ENCODE results near the gene MICA. TPM values are rescaled to one million over a fixed set of nuclear protein-coding genes. Genes with fewer than 3 reads are reported as not detected.
A peak's percentile ranks its signal among the peaks of the same experiment; 100 is the strongest.
"Not testable (repeated sequence)": the region's sequence is repeated elsewhere in the genome, so short reads cannot be mapped to it uniquely, and the experiment has no call there.

Gene MICA
- total and polyA plus RNA-seq, 4 donors = 3.2 to 9.1 (median 4.2) TPM

- Histone ChIP-seq H3K27me3 (ENCODE audit: control insufficient read depth in 4 of 4, insufficient read depth in 4 of 4, low read length in 3 of 4) (peaks cover 0 to 3% (median 0%) of the 10 kb centered on the region in 4 donors), H3K36me3 (ENCODE audit: control insufficient read depth in 4 of 4, insufficient read depth in 3 of 4, low read depth in 1 of 4, low read length in 3 of 4) (no peaks in the 10 kb centered on the region), H3K4me1 (ENCODE audit: control insufficient read depth in 4 of 4, insufficient read depth in 4 of 4, low read length in 3 of 4) (peaks cover 0 to 5% (median 2%) of the 10 kb centered on the region in 4 donors), H3K27ac (ENCODE audit: low read depth in 1 of 2, low read length in 2 of 2) (no peak overlapping the region), H3K9me3 (ENCODE audit: control insufficient read depth in 4 of 4, low read length in 3 of 4) (no peaks in the 10 kb centered on the region), H3K9ac (ENCODE audit: low read depth in 1 of 2, low read length in 2 of 2) (no peak overlapping the region), H3K4me3 (ENCODE audit: low read depth in 1 of 3, low read length in 3 of 3) (no peak overlapping the region)
- TF ChIP-seq CTCF (IDR thresholded peaks at IDR 0.05; ENCODE audit: low read depth, low read length, missing input control) (peak; percentile 69), RAD21 (IDR thresholded peaks at IDR 0.05) (peak; percentile 77 to 83), GABPA (IDR thresholded peaks at IDR 0.05 in 1 of 2, conservative IDR thresholded peaks at IDR 0.05 in 1 of 2) (no peak)
- peak; percentile 86 for DNase-seq (ENCODE audit: low spot score)
- 15% methylated on average over 28 of the region's 28 CpGs for WGBS
These were observed 38.2 kb downstream of the MICA start for GRCh38 chr6:31441365-31442267.

GRCh38 chr6:31446481-31446880 is 43.1 kb downstream of the MICA start:
- Histone ChIP-seq H3K9me3 (ENCODE audit: control insufficient read depth in 4 of 4, low read length in 3 of 4) (no peaks in the 10 kb centered on the region), H3K36me3 (ENCODE audit: control insufficient read depth in 4 of 4, insufficient read depth in 3 of 4, low read depth in 1 of 4, low read length in 3 of 4) (no peaks in the 10 kb centered on the region), H3K4me1 (ENCODE audit: control insufficient read depth in 4 of 4, insufficient read depth in 4 of 4, low read length in 3 of 4) (peaks cover 0 to 3% (median under 1%) of the 10 kb centered on the region in 4 donors), H3K27me3 (ENCODE audit: control insufficient read depth in 4 of 4, insufficient read depth in 4 of 4, low read length in 3 of 4) (no peaks in the 10 kb centered on the region), H3K4me3 (ENCODE audit: low read depth in 1 of 3, low read length in 3 of 3) (no peak overlapping the region), H3K9ac (ENCODE audit: low read depth in 1 of 2, low read length in 2 of 2) (no peak overlapping the region), H3K27ac (ENCODE audit: low read depth in 1 of 2, low read length in 2 of 2) (no peak overlapping the region)
- TF ChIP-seq RAD21 (IDR thresholded peaks at IDR 0.05) (no peak), JUND (IDR thresholded peaks at IDR 0.05) (no peak), TAF1 (conservative IDR thresholded peaks at IDR 0.05) (no peak), NR2F2 (IDR thresholded peaks at IDR 0.05) (no peak), FOXA2 (IDR thresholded peaks at IDR 0.05) (no peak), HNF4G (IDR thresholded peaks at IDR 0.05) (no peak), GABPA (IDR thresholded peaks at IDR 0.05 in 1 of 2, conservative IDR thresholded peaks at IDR 0.05 in 1 of 2) (no peak), FOXA1 (IDR thresholded peaks at IDR 0.05) (no peak)
- 87% methylated on average over 4 of the region's 4 CpGs for WGBS
- no peak for DNase-seq (ENCODE audit: low spot score)

- H3K9ac ChIP-seq (ENCODE audit: low read depth in 1 of 2, low read length in 2 of 2); H3K27ac ChIP-seq (ENCODE audit: low read depth in 1 of 2, low read length in 2 of 2); H3K9me3 ChIP-seq (ENCODE audit: control insufficient read depth in 4 of 4, low read length in 3 of 4); H3K36me3 ChIP-seq (ENCODE audit: control insufficient read depth in 4 of 4, insufficient read depth in 3 of 4, low read depth in 1 of 4, low read length in 3 of 4); H3K27me3 ChIP-seq (ENCODE audit: control insufficient read depth in 4 of 4, insufficient read depth in 4 of 4, low read length in 3 of 4); H3K4me1 ChIP-seq (ENCODE audit: control insufficient read depth in 4 of 4, insufficient read depth in 4 of 4, low read length in 3 of 4); H3K4me3 ChIP-seq (ENCODE audit: low read depth in 1 of 3, low read length in 3 of 3); DNase-seq (ENCODE audit: low spot score): not testable (repeated sequence)
- WGBS = 84% methylated on average over 4 of the region's 6 CpGs
These were observed 43.8 kb downstream of the MICA start for GRCh38 chr6:31446999-31447789.

- H3K4me1 ChIP-seq (ENCODE audit: control insufficient read depth in 4 of 4, insufficient read depth in 4 of 4, low read length in 3 of 4) = no peaks in the 10 kb centered on the region
- WGBS = 64% methylated on average over 4 of the region's 4 CpGs
- TF ChIP-seq HNF4A (conservative IDR thresholded peaks at IDR 0.05) = no peak
- TF ChIP-seq ZBTB33 (IDR thresholded peaks at IDR 0.05) = no peak
- TF ChIP-seq FOXA2 (IDR thresholded peaks at IDR 0.05) = no peak
- TF ChIP-seq NR2F2 (IDR thresholded peaks at IDR 0.05) = no peak
- no peak for TF ChIP-seq CTCF (IDR thresholded peaks at IDR 0.05; ENCODE audit: low read depth, low read length, missing input control)
- TF ChIP-seq GABPA (IDR thresholded peaks at IDR 0.05 in 1 of 2, conservative IDR thresholded peaks at IDR 0.05 in 1 of 2) = no peak
- no peak for TF ChIP-seq FOXA1 (IDR thresholded peaks at IDR 0.05)
- no peak for TF ChIP-seq EGR1 (IDR thresholded peaks at IDR 0.05; ENCODE audit: low read depth in 2 of 2)
- TF ChIP-seq ATF3 (IDR thresholded peaks at IDR 0.05) = no peak
- no peak for TF ChIP-seq JUND (IDR thresholded peaks at IDR 0.05)
- TF ChIP-seq TAF1 (conservative IDR thresholded peaks at IDR 0.05) = no peak
These were observed 47.4 kb downstream of the MICA start for GRCh38 chr6:31450751-31451150.

More at GRCh38 chr6:31450751-31451150, 47.4 kb downstream of the MICA start:
- H3K9me3 ChIP-seq (ENCODE audit: control insufficient read depth in 4 of 4, low read length in 3 of 4) = no peaks in the 10 kb centered on the region
- H3K27ac ChIP-seq (ENCODE audit: low read depth in 1 of 2, low read length in 2 of 2) = no peak overlapping the region
- no peak overlapping the region for H3K4me3 ChIP-seq (ENCODE audit: low read depth in 1 of 3, low read length in 3 of 3)
- H3K9ac ChIP-seq (ENCODE audit: low read depth in 1 of 2, low read length in 2 of 2) = no peak overlapping the region
- no peaks in the 10 kb centered on the region for H3K27me3 ChIP-seq (ENCODE audit: control insufficient read depth in 4 of 4, insufficient read depth in 4 of 4, low read length in 3 of 4)
- no peak for DNase-seq (ENCODE audit: low spot score)
- H3K36me3 ChIP-seq (ENCODE audit: control insufficient read depth in 4 of 4, insufficient read depth in 3 of 4, low read depth in 1 of 4, low read length in 3 of 4) = no peaks in the 10 kb centered on the region

Data from liver (tissue), 9 donors.